Muscle of leg (tissue), 11 donors: ENCODE data around the gene LBP. TPM values are rescaled to one million over a fixed set of nuclear protein-coding genes. Genes with fewer than 3 reads are reported as not detected.
A peak's percentile ranks its signal among the peaks of the same experiment; 100 is the strongest.

ENCODE experiments used
- DNase-seq: peaks from one replicate; pipeline ENCODE4 v3.0.0; 2013
- H3K27ac ChIP-seq: one replicate; pipeline ENCODE4 v1.5.1; 2013; ENCODE audit warnings: mild to moderate bottlenecking, low read length, control low read depth
- H3K27me3 ChIP-seq: one replicate; pipeline ENCODE4 v1.6.1; 2013; ENCODE audit warnings: low read length; ENCODE audit not compliant: control insufficient read depth, insufficient read depth
- H3K36me3 ChIP-seq: one replicate; pipeline ENCODE4 v1.6.1; 2013; ENCODE audit warnings: low read length; ENCODE audit not compliant: control insufficient read depth, insufficient read depth
- H3K4me1 ChIP-seq: one replicate; pipeline ENCODE4 v1.6.1; 2013; ENCODE audit warnings: low read length; ENCODE audit not compliant: control insufficient read depth, insufficient read depth
- H3K4me3 ChIP-seq: one replicate; pipeline ENCODE4 v1.5.1; 2013; ENCODE audit warnings: low read length, control low read depth
- H3K9me3 ChIP-seq: replicated peaks from 2 replicates; pipeline ENCODE4 v1.6.1; 2013; ENCODE audit warnings: low read depth, low read length; ENCODE audit not compliant: control insufficient read depth
- WGBS: methylation state at CpG from one replicate; pipeline ENCODE4 v1.1.5; 2013; ENCODE audit warnings: missing lambda C conversion rate; ENCODE audit not compliant: insufficient coverage; 5-methylcytosine and 5-hydroxymethylcytosine counted together
- polyA plus RNA-seq, 8 donors: library from polyadenylated mRNA; unstranded; fragments of 120-200 nt; gene quantifications; one replicate each; pipeline versions ENCODE4 v1.2.1 to v1.2.3, GENCODE V29; 2013; ENCODE audit warnings: inconsistent platforms in 1 of 8, low replicate concordance in 1 of 8; ENCODE audit not compliant: insufficient read length in 8 of 8, insufficient read depth in 1 of 8
- total RNA-seq: library from RNA; stranded (reverse); fragments of 120-200 nt; gene quantifications from one replicate; pipeline ENCODE4 v1.2.4, GENCODE V29; 2013

Gene LBP
- total and polyA plus RNA-seq, 9 donors = 0.08 TPM; not detected in 8

GRCh38 chr20:38317422-38317821 lies 28.9 kb upstream of the LBP start:
- H3K27ac ChIP-seq = no peak overlapping the region
- 78% methylated on average over 1 of the region's 3 CpGs for WGBS
- no peak overlapping the region for H3K4me3 ChIP-seq
- no peaks in the 10 kb centered on the region for H3K4me1 ChIP-seq
- no peak for DNase-seq
- H3K27me3 ChIP-seq = peaks cover 8% of the 10 kb centered on the region
- H3K9me3 ChIP-seq = no peaks in the 10 kb centered on the region
- no peaks in the 10 kb centered on the region for H3K36me3 ChIP-seq

GRCh38 chr20:38320221-38320620 lies 26.1 kb upstream of the LBP start:
- 45% methylated on average over 4 of the region's 6 CpGs for WGBS

GRCh38 chr20:38321959-38322598 lies 24.2 kb upstream of the LBP start:
- WGBS = 22% methylated on average over 1 of the region's 5 CpGs
- H3K36me3 ChIP-seq = no peaks in the 10 kb centered on the region
- DNase-seq = peak; percentile 86
- H3K27me3 ChIP-seq = peaks cover 6% of the 10 kb centered on the region
- H3K4me1 ChIP-seq = no peaks in the 10 kb centered on the region
- H3K27ac ChIP-seq = no peak overlapping the region
- H3K9me3 ChIP-seq = no peaks in the 10 kb centered on the region
- no peak overlapping the region for H3K4me3 ChIP-seq

More at GRCh38 chr20:38320221-38320620, 26.1 kb upstream of the LBP start:
- Histone ChIP-seq H3K9me3 (no peaks in the 10 kb centered on the region), H3K27ac (no peak overlapping the region), H3K36me3 (no peaks in the 10 kb centered on the region), H3K4me1 (no peaks in the 10 kb centered on the region), H3K27me3 (peaks cover 8% of the 10 kb centered on the region), H3K4me3 (no peak overlapping the region)
- DNase-seq = no peak

- Histone ChIP-seq H3K4me3 (no peak overlapping the region), H3K4me1 (no peaks in the 10 kb centered on the region), H3K27me3 (peaks cover 6% of the 10 kb centered on the region), H3K27ac (no peak overlapping the region), H3K36me3 (no peaks in the 10 kb centered on the region), H3K9me3 (no peaks in the 10 kb centered on the region)
- WGBS = 84% methylated on average over 2 of the region's 3 CpGs
- no peak for DNase-seq
These were observed 22.1 kb upstream of the LBP start for GRCh38 chr20:38324159-38324558.

GRCh38 chr20:38325167-38325566 lies 21.1 kb upstream of the LBP start:
- Histone ChIP-seq H3K27ac (no peak overlapping the region), H3K27me3 (peaks cover under 1% of the 10 kb centered on the region), H3K36me3 (no peaks in the 10 kb centered on the region), H3K9me3 (no peaks in the 10 kb centered on the region), H3K4me1 (no peaks in the 10 kb centered on the region), H3K4me3 (no peak overlapping the region)
- no peak for DNase-seq
- WGBS = no CpG with 5 or more reads among the region's 3 CpGs

- Histone ChIP-seq H3K36me3 (no peaks in the 10 kb centered on the region), H3K27ac (no peak overlapping the region), H3K4me3 (no peak overlapping the region), H3K27me3 (no peaks in the 10 kb centered on the region), H3K9me3 (no peaks in the 10 kb centered on the region), H3K4me1 (no peaks in the 10 kb centered on the region)
- WGBS = 69% methylated on average over 3 of the region's 3 CpGs
- no peak for DNase-seq
These were observed 20.4 kb upstream of the LBP start for GRCh38 chr20:38325905-38326304.

- no peaks in the 10 kb centered on the region for H3K9me3 ChIP-seq
- 87% methylated on average over 4 of the region's 7 CpGs for WGBS
- no peak for DNase-seq
- no peaks in the 10 kb centered on the region for H3K36me3 ChIP-seq
- no peak overlapping the region for H3K4me3 ChIP-seq
- no peak overlapping the region for H3K27ac ChIP-seq
- H3K4me1 ChIP-seq = no peaks in the 10 kb centered on the region
- no peaks in the 10 kb centered on the region for H3K27me3 ChIP-seq
These were observed 20.0 kb upstream of the LBP start for GRCh38 chr20:38326309-38326708.

- no peaks in the 10 kb centered on the region for H3K36me3 ChIP-seq
- H3K9me3 ChIP-seq = no peaks in the 10 kb centered on the region
- H3K4me3 ChIP-seq = no peak overlapping the region
- WGBS = 56% methylated on average over 3 of the region's 3 CpGs
- H3K27ac ChIP-seq = no peak overlapping the region
- no peaks in the 10 kb centered on the region for H3K4me1 ChIP-seq
- DNase-seq = no peak
- H3K27me3 ChIP-seq = peaks cover 2% of the 10 kb centered on the region
These were observed 15.6 kb upstream of the LBP start for GRCh38 chr20:38330638-38331037.

GRCh38 chr20:38331245-38331644 lies 15.0 kb upstream of the LBP start:
- Histone ChIP-seq H3K9me3 (no peaks in the 10 kb centered on the region), H3K27me3 (peaks cover 8% of the 10 kb centered on the region), H3K36me3 (no peaks in the 10 kb centered on the region), H3K27ac (no peak overlapping the region), H3K4me3 (no peak overlapping the region), H3K4me1 (no peaks in the 10 kb centered on the region)
- DNase-seq = no peak

- DNase-seq = no peak
- no peak overlapping the region for H3K27ac ChIP-seq
- no peaks in the 10 kb centered on the region for H3K9me3 ChIP-seq
- H3K36me3 ChIP-seq = no peaks in the 10 kb centered on the region
- no peaks in the 10 kb centered on the region for H3K4me1 ChIP-seq
- H3K4me3 ChIP-seq = no peak overlapping the region
- WGBS = 83% methylated on average over 7 of the region's 8 CpGs
- peaks cover 12% of the 10 kb centered on the region for H3K27me3 ChIP-seq
These were observed 14.5 kb upstream of the LBP start for GRCh38 chr20:38331814-38332213.

GRCh38 chr20:38334016-38334415 lies 12.3 kb upstream of the LBP start:
- peaks cover 18% of the 10 kb centered on the region for H3K27me3 ChIP-seq
- no peak overlapping the region for H3K4me3 ChIP-seq
- H3K9me3 ChIP-seq = peaks cover 7% of the 10 kb centered on the region
- DNase-seq = no peak
- H3K27ac ChIP-seq = no peak overlapping the region
- no peaks in the 10 kb centered on the region for H3K4me1 ChIP-seq
- 60% methylated on average over 1 of the region's 8 CpGs for WGBS
- H3K36me3 ChIP-seq = no peaks in the 10 kb centered on the region
